ENCODE measurements around the gene KSR1. TPM values are rescaled to one million over a fixed set of nuclear protein-coding genes. Genes with fewer than 3 reads are reported as not detected.

The KSR1 gene
- total RNA-seq, 2 donors from 2014 or later = 33.7 to 46.3 TPM

DNA sequence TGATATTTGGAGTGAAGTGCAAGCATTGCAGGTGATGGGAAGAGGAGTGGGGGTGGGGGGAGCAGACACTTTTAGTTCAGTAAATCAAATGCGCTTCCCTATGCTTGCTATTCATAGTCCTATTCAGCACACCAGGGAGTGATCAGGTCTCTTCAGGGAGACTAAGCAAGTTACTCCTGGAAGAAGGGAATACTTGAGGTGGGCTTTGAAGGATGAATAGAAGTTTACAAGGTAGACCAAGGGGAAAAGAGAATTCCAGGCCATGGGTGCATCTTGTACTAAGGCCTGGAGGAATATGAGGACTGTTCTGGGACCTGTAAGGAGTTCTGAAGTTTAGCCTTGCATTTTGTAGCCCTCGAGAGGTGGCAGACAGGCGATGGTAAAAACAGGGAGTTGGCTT is 134.6 kb downstream of the KSR1 start:
- H3K4me3 ChIP-seq (ENCODE audit: low read length) = no peak overlapping the region
- Mint-ChIP-seq H3K36me3 (ENCODE audit: low read depth) (peaks cover 10% of the 10 kb centered on the region), H3K27me3 (ENCODE audit: insufficient read depth) (no peaks in the 10 kb centered on the region), H3K27ac (no peak overlapping the region), H3K4me3 (no peak overlapping the region), H3K9me3 (no peaks in the 10 kb centered on the region), H3K4me1 (no peaks in the 10 kb centered on the region)
- peaks cover 12% of the 10 kb centered on the region for H3K36me3 ChIP-seq (ENCODE audit: control insufficient read depth, insufficient read depth, low read length)
- no peaks in the 10 kb centered on the region for H3K27me3 ChIP-seq (ENCODE audit: control insufficient read depth, insufficient read depth, low read length, poor library complexity, severe bottlenecking)
- H3K27ac ChIP-seq (ENCODE audit: low read depth, low read length) = no peak overlapping the region
- no peak overlapping the region for H3K9ac ChIP-seq (ENCODE audit: extremely low read depth, low read length, poor library complexity, severe bottlenecking)
- no peak for DNase-seq
- no peaks in the 10 kb centered on the region for H3K9me3 ChIP-seq (ENCODE audit: control insufficient read depth, low read length)
- no peaks in the 10 kb centered on the region for H3K4me1 ChIP-seq (ENCODE audit: control insufficient read depth, insufficient read depth, low read length)
- TF ChIP-seq CTCF (conservative IDR thresholded peaks at IDR 0.05) = no peak
- 93% methylated on average over 3 of the region's 3 CpGs for WGBS, 2 experiments (ENCODE audit: insufficient coverage in 1 of 2, insufficient read length in 1 of 2)

DNA sequence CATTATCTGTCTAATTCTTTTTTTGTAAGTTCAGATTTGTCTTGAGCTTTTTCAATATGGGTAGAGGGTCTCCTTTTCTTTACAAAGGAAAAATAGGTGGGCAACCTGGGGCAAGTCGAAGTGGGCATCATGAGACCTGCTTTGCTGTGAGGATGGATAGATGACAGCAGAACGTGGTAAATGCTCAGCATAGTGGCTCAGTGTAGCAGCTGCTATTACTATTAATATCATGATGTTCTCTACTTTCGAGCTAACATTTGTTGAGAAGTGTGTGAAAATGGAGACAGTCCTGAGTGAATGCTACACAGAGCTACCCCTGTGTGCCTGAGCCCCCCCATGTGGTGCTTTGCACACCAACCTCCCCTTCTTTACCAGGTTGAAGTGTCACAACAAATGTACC is 135.7 kb downstream of the KSR1 start:
- no peak overlapping the region for H3K27ac Mint-ChIP-seq
- no peaks in the 10 kb centered on the region for H3K9me3 ChIP-seq (ENCODE audit: control insufficient read depth, low read length)
- no peaks in the 10 kb centered on the region for H3K4me1 Mint-ChIP-seq
- no peaks in the 10 kb centered on the region for H3K9me3 Mint-ChIP-seq
- H3K4me1 ChIP-seq (ENCODE audit: control insufficient read depth, insufficient read depth, low read length) = no peaks in the 10 kb centered on the region
- TF ChIP-seq CTCF (conservative IDR thresholded peaks at IDR 0.05) = no peak
- H3K27me3 Mint-ChIP-seq (ENCODE audit: insufficient read depth) = no peaks in the 10 kb centered on the region
- no peak for DNase-seq
- H3K4me3 Mint-ChIP-seq = no peak overlapping the region
- WGBS, 2 experiments (ENCODE audit: insufficient coverage in 1 of 2, insufficient read length in 1 of 2) = 86% methylated on average over 3 of the region's 3 CpGs; no CpG with 5 or more reads in 1 of the 2 experiments
- H3K36me3 Mint-ChIP-seq (ENCODE audit: low read depth) = peaks cover 10% of the 10 kb centered on the region
- no peak overlapping the region for H3K4me3 ChIP-seq (ENCODE audit: low read length)
- H3K27ac ChIP-seq (ENCODE audit: low read depth, low read length) = no peak overlapping the region
- H3K9ac ChIP-seq (ENCODE audit: extremely low read depth, low read length, poor library complexity, severe bottlenecking) = no peak overlapping the region
- peaks cover 12% of the 10 kb centered on the region for H3K36me3 ChIP-seq (ENCODE audit: control insufficient read depth, insufficient read depth, low read length)
- H3K27me3 ChIP-seq (ENCODE audit: control insufficient read depth, insufficient read depth, low read length, poor library complexity, severe bottlenecking) = no peaks in the 10 kb centered on the region

- H3K27ac ChIP-seq (ENCODE audit: low read depth, low read length) = no peak overlapping the region
- H3K9me3 ChIP-seq (ENCODE audit: control insufficient read depth, low read length) = no peaks in the 10 kb centered on the region
- H3K36me3 ChIP-seq (ENCODE audit: control insufficient read depth, insufficient read depth, low read length) = peaks cover 17% of the 10 kb centered on the region
- H3K4me3 ChIP-seq (ENCODE audit: low read length) = no peak overlapping the region
- 91% methylated on average over 4 to 9 of the region's 9 CpGs for WGBS, 2 experiments (ENCODE audit: insufficient coverage in 1 of 2, insufficient read length in 1 of 2)
- Mint-ChIP-seq H3K4me1 (no peaks in the 10 kb centered on the region), H3K27me3 (ENCODE audit: insufficient read depth) (no peaks in the 10 kb centered on the region), H3K36me3 (ENCODE audit: low read depth) (peaks cover 14% of the 10 kb centered on the region), H3K9me3 (no peaks in the 10 kb centered on the region), H3K27ac (no peak overlapping the region), H3K4me3 (no peak overlapping the region)
- DNase-seq = no peak
- H3K27me3 ChIP-seq (ENCODE audit: control insufficient read depth, insufficient read depth, low read length, poor library complexity, severe bottlenecking) = no peaks in the 10 kb centered on the region
- TF ChIP-seq CTCF (conservative IDR thresholded peaks at IDR 0.05) = peak; percentile 44
- no peaks in the 10 kb centered on the region for H3K4me1 ChIP-seq (ENCODE audit: control insufficient read depth, insufficient read depth, low read length)
- H3K9ac ChIP-seq (ENCODE audit: extremely low read depth, low read length, poor library complexity, severe bottlenecking) = no peak overlapping the region
These were observed 137.1 kb downstream of the KSR1 start for GRCh38 chr17:27593232-27593856.
